GM19324 (cell line): ENCODE data around the gene CRTC1.

Experiments
- ATAC-seq: cut with Tn5 transposase; IDR thresholded peaks from one replicate; pipeline ENCODE4 v1.9.1; 2021; ENCODE audit warnings: mild to moderate bottlenecking, moderate library complexity; ENCODE audit not compliant: unreplicated experiment, low FRiP score

CRTC1 gene

GRCh38 chr19:18778076-18778389 is 94.6 kb downstream of the CRTC1 start:
- ATAC-seq = no peak

DNA sequence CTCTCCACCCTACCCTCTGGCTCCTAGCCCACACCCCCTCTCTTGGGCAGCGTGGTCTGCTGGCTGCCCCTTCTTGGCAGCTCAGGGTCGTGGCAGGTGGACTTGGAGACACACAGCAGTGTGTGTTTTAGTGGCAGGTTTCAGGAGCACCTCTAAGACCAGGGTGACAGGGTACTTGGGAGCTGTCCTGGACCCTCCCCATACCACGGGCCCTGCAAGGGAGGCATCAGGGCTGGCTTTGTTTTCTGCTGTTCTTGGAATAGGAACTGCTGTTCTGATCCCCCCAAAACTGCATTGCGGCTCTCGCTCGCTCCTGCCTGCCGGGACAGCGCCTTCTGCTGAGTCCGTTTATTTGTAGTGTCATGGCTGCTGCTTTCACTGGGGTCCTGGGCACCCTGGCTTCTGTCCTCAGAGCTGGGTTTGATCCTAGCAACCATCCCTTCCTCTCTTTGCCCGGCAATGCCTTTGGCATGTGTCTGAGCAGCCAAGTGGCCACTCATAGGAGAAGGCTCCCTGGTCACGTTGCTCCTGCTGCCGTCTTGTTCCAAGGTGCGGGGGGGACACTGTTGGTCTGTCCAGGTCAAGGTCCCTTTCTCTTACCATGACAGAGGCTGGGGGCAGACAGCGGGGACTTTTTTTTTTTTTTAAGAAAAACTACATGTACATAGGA is 95.5 kb downstream of the CRTC1 start:
- ATAC-seq = no peak

GRCh38 chr19:18780081-18780480 is 96.6 kb downstream of the CRTC1 start:
- no peak for ATAC-seq

DNA sequence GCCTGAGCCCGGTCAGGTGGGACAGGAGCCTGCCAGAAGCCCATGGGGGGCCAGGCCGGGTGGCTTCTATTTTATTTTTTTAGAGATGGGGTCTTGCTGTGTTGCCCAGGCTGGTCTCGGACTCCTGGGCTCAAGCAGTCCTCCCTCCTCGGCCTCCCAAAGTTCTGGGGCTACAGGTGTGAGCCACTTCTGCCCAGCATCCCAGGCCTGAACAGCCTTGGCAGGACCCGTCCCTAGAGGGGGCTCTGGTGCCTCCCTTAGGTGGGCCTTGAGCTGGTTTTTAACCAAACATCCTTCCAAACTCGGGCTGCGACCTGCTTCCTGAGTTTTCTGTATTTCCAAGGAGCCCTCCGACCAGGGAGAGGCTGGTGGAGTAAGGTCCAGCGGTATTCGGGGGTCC is 97.2 kb downstream of the CRTC1 start:
- no peak for ATAC-seq

DNA sequence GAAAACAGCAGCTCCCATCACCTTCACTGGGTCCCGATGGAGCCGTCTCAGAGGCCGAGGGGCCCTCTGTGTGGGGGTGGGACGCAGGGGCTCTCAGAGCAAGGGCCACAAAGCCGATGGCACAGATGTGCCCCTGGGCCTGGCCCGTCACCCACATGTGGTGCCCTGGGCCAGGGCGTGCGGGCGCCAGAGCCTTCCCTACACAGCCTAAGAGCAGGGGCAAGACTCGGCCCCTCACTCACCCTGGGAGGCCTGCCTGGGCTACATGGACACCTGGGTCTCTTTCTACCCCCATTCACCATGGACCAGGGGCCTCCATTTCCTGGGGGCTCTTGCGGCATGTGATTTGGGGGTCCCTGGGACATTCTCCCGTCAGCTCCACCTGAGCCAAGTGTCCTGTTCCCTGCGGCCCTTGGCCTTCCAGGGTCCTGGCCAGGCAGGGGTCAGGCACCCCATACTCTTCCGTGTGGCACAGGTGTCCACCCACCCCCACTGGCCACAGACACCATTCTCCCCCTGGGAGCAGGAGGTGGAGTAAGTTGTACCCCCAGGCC is 97.6 kb downstream of the CRTC1 start:
- no peak for ATAC-seq

DNA sequence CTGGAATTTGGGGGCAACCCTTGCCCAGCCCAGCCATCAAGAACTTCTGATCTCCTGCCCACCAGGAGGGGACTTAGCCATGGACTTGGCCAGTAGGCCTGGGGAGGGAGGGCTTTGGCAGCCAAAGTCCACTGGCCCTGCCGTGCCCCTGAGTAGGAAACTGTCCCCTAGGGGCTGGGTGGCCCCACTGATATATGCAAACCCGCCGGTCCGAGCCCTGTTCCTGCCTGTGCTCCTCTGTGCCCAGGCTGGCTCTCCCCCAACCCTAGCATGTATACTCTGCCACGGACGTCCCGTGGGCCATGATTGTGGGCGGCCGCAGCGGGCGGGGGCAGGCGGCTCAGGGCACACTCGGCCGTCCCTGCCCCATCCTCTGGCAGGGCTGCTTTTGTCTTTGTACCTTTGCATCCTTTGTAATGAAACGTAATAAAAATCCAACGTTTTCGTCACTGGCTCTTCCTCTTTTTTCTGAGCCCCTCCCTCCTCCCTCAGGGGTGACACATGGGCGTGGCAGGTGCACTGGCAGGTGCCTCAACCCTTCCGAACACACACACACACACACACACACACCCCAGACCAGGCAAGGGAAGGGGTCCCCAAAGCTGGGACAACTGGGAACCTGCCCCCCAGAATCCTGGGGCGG is 98.5 kb downstream of the CRTC1 start:
- ATAC-seq = no peak

GRCh38 chr19:18782559-18783225 is 99.2 kb downstream of the CRTC1 start:
- no peak for ATAC-seq

- ATAC-seq = no peak
Observed at GRCh38 chr19:18783958-18784785, 100.7 kb downstream of the CRTC1 start.

- ATAC-seq = no peak
Observed at GRCh38 chr19:18784786-18785120, 101.3 kb downstream of the CRTC1 start.

- no peak for ATAC-seq
Observed at GRCh38 chr19:18785179-18786124, 102.0 kb downstream of the CRTC1 start.

GRCh38 chr19:18788529-18789421 is 105.3 kb downstream of the CRTC1 start:
- ATAC-seq = no peak

GRCh38 chr19:18789422-18789869 is 106.0 kb downstream of the CRTC1 start:
- ATAC-seq = no peak

GRCh38 chr19:18789883-18790565 is 106.5 kb downstream of the CRTC1 start:
- ATAC-seq = no peak

DNA sequence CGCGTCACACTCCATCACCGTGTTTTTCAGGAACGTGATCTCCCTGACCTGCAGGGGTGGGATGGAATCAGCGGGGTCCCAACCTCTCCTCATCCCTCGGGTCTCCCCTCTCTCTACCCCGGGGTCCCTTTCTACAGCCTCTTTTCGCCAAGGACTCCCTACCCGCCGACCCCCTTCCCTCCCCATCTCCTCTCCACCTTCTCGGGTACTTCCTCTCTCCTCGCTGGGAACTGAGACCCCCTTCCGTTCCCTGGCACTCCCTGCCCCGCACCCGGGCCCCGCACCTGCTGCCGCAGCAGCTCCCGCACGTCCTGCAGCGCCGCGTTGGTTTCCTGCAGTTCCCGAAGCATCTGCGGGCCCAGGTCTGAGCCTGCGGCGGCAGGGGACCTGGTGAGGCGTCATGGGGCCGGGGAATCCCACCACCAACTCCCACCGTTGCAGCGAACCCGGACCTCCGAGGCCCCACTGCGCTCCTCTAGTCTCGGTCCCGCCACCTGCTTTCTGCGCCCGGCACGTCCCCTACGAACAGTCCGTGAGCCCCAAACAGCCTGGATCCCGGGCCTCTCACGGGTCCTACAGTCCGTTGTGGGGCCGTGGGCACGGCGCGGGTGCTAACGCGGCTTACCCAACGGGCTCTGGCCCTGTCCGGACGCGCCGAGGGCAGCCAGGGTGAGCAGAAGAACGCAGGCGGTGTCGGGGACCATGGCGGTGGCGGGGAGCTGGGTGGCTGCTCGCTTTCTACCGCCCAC is 107.3 kb downstream of the CRTC1 start, which contains the start of gene COMP:
Gene COMP, minus strand, starts transcription at position 740 of the 749 bp plus-strand sequence. Its CDS starts 36 bp downstream, at position 704.
- ATAC-seq = no peak

GRCh38 chr19:18791315-18791678 is 107.8 kb downstream of the CRTC1 start:
- no peak for ATAC-seq

DNA sequence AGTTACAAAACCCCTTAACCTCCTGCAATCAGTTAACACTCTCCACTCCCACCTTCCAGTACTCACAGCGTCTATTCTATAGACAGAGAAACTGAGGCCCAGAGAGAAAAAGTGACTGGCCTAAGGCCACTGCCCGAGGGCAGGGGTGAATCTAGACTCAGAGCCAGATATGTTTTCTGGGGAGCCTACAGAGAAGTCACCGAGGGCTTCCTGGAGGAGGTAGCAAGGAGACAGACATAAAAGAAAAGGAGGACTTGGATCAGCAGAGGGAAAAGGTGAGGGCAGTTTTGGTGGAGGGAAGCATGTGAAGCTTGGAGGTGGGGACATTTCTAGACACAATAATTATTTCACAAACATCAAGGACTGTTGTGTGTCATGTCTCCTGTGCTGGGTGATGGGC is 109.2 kb downstream of the CRTC1 start:
- no peak for ATAC-seq
